A673 (cell line): ENCODE results near the gene EXOC6B. TPM values are rescaled to one million over a fixed set of nuclear protein-coding genes. Genes with fewer than 3 reads are reported as not detected.

Experiments
- BruUV-seq: library from RNA; stranded (reverse); fragments of 400-500 nt; replicated peaks from 2 replicates; lab custom pipeline; 2021; lab: Mats Ljungman, UMichigan
- CTCF ChIA-PET: fragments of 300-600 bp; sonication (Branson Sonifier 250); formaldehyde crosslinking; loops from one replicate; lab custom pipeline; 2022; ENCODE audit warnings: antibody characterized with exemption; lab: Charles Lee
- POLR2A ChIA-PET: fragments of 300-600 bp; sonication (Branson Sonifier 250); formaldehyde crosslinking; loops from one replicate; lab custom pipeline; 2022; ENCODE audit warnings: antibody characterized with exemption; ENCODE audit not compliant: low non-redundant PET; lab: Charles Lee
- DNase-seq: peaks from one replicate; pipeline ENCODE4 v3.0.0-alpha.2; 2015; ENCODE audit warnings: low spot score
- H3K27ac ChIP-seq: fragments of 200-600 bp; sonication (generic); 2 replicates; pipeline ENCODE4 v1.5.1; 2016; ENCODE audit warnings: mixed run types, low read depth, mild to moderate bottlenecking, mixed read lengths, antibody characterized with exemption, low read length; ENCODE audit not compliant: poor library complexity, severe bottlenecking
- H3K27me3 ChIP-seq: fragments of 200-600 bp; sonication (generic); replicated peaks from 2 replicates; pipeline ENCODE4 v1.6.1; 2017; ENCODE audit warnings: mixed run types, low read depth, mild to moderate bottlenecking, mixed read lengths, antibody characterized with exemption, low read length; ENCODE audit not compliant: insufficient read depth, poor library complexity
- H3K36me3 ChIP-seq: fragments of 200-600 bp; sonication (generic); 2 replicates; pipeline ENCODE4 v1.6.1; 2016; ENCODE audit warnings: mixed run types, mild to moderate bottlenecking, mixed read lengths, antibody characterized with exemption, low read length; ENCODE audit not compliant: insufficient read depth, poor library complexity, severe bottlenecking
- H3K4me1 ChIP-seq: fragments of 200-600 bp; sonication (generic); 2 replicates; pipeline ENCODE4 v1.6.1; 2017; ENCODE audit warnings: mixed run types, mild to moderate bottlenecking, mixed read lengths, antibody characterized with exemption, low read length; ENCODE audit not compliant: insufficient read depth, poor library complexity, severe bottlenecking
- H3K4me3 ChIP-seq: fragments of 200-600 bp; sonication (generic); 2 replicates; pipeline ENCODE4 v1.5.1; 2016; ENCODE audit warnings: low read depth, mixed run types, mild to moderate bottlenecking, mixed read lengths, low read length; ENCODE audit not compliant: poor library complexity, severe bottlenecking
- H3K9me3 ChIP-seq: fragments of 200-600 bp; sonication (generic); 2 replicates; pipeline ENCODE4 v1.6.1; 2016; ENCODE audit warnings: mixed run types, low read depth, mild to moderate bottlenecking, mixed read lengths, antibody characterized with exemption, low read length; ENCODE audit not compliant: poor library complexity, severe bottlenecking
- CTCF ChIP-seq: fragments of 300-800, 200-600 bp; sonication (generic); conservative IDR thresholded peaks from 2 replicates; pipeline ENCODE4 v1.5.1; 2017; ENCODE audit warnings: low read depth, mild to moderate bottlenecking, antibody characterized with exemption, low read length, moderate library complexity, mixed read lengths
- EZH2 ChIP-seq: fragments of 200-600 bp; sonication (generic); IDR thresholded peaks from 2 replicates; pipeline ENCODE4 v1.6.1; 2017; ENCODE audit warnings: borderline replicate concordance, low read depth, mild to moderate bottlenecking, mixed read lengths, antibody characterized with exemption, low read length; ENCODE audit not compliant: poor library complexity, severe bottlenecking
- intact Hi-C: fragments of 100-400 bp; cut with micrococcal nuclease; formaldehyde crosslinking; loops from one replicate; pipeline ENCODE4 v1.10.0; 2022; ENCODE audit not compliant: unreplicated experiment
- total RNA-seq: library from RNA; stranded (reverse); gene quantifications from 2 replicates; pipeline ENCODE4 v1.2.3, GENCODE V29; 2021

Gene EXOC6B
- total RNA-seq, 1 experiment from 2014 or later: 138 TPM

GRCh38 chr2:72347081-72347480 is 478.8 kb downstream of the EXOC6B start:
- H3K27me3 ChIP-seq: no peaks in the 10 kb centered on the region
- peaks cover 6% of the 10 kb centered on the region for H3K4me1 ChIP-seq
- no peak overlapping the region for H3K27ac ChIP-seq
- H3K36me3 ChIP-seq: no peaks in the 10 kb centered on the region
- no peaks in the 10 kb centered on the region for H3K9me3 ChIP-seq
- TF ChIP-seq EZH2 (no peak), CTCF (no peak)
- H3K4me3 ChIP-seq: no peak overlapping the region
- no TSS peak for BruUV-seq
- no peak for DNase-seq
- POLR2A ChIA-PET: no interaction called here
- intact Hi-C loops: no loop called here
- CTCF ChIA-PET: no interaction called here

GRCh38 chr2:72341639-72342038 is 484.2 kb downstream of the EXOC6B start:
- ChIA-PET CTCF (no interaction called here), POLR2A (no interaction called here)
- H3K9me3 ChIP-seq: no peaks in the 10 kb centered on the region
- no peak overlapping the region for H3K27ac ChIP-seq
- intact Hi-C loops: no loop called here
- no peaks in the 10 kb centered on the region for H3K36me3 ChIP-seq
- peaks cover 14% of the 10 kb centered on the region for H3K4me1 ChIP-seq
- DNase-seq: no peak
- H3K4me3 ChIP-seq: no peak overlapping the region
- H3K27me3 ChIP-seq: no peaks in the 10 kb centered on the region
- no peak for TF ChIP-seq CTCF
- no peak for TF ChIP-seq EZH2
- no TSS peak for BruUV-seq

- H3K4me1 ChIP-seq: peaks cover 14% of the 10 kb centered on the region
- no peak overlapping the region for H3K4me3 ChIP-seq
- H3K9me3 ChIP-seq: no peaks in the 10 kb centered on the region
- H3K27me3 ChIP-seq: no peaks in the 10 kb centered on the region
- H3K36me3 ChIP-seq: no peaks in the 10 kb centered on the region
- no TSS peak for BruUV-seq
- peak; percentile 38 for DNase-seq
- no peak overlapping the region for H3K27ac ChIP-seq
- ChIA-PET POLR2A (no interaction called here), CTCF (no interaction called here)
- intact Hi-C loops: no loop called here
- TF ChIP-seq CTCF: no peak
- no peak for TF ChIP-seq EZH2
These were observed 485.2 kb downstream of the EXOC6B start for GRCh38 chr2:72340665-72341064.
